Peyer's patch (tissue), 4 donors: ENCODE measurements around the gene ABLIM1. TPM values are rescaled to one million over a fixed set of nuclear protein-coding genes. Genes with fewer than 3 reads are reported as not detected.

Experiments
- DNase-seq, 3 donors: peaks; one replicate each; pipeline ENCODE4 v3.0.0-alpha.2; 2017 to 2019
- H3K27ac ChIP-seq, 4 donors: fragments of 200-600 bp; sonication (generic); one replicate each; pipeline ENCODE4 v1.5.1; 2016 to 2019
- H3K27me3 ChIP-seq, 2 donors: fragments of 200-600 bp; sonication (generic); one replicate each; pipeline ENCODE4 v1.5.1; 2019
- H3K36me3 ChIP-seq, 3 donors: fragments of 200-600 bp; sonication (generic); one replicate each; pipeline ENCODE4 v1.5.1; 2016 to 2019
- H3K4me1 ChIP-seq, 4 donors: fragments of 200-600 bp; sonication (generic); one replicate each; pipeline ENCODE4 v1.5.1; 2016 to 2019
- H3K4me3 ChIP-seq, 4 donors: fragments of 200-600 bp; sonication (generic); 1 replicate in 3 of 4; 2 replicates in 1 of 4; pipeline ENCODE4 v1.5.1; 2016 to 2019; ENCODE audit warnings: mild to moderate bottlenecking in 1 of 4
- H3K9me3 ChIP-seq, 4 donors: fragments of 200-600 bp; sonication (generic); one replicate each; pipeline ENCODE4 v1.5.1; 2016 to 2019; ENCODE audit warnings: mild to moderate bottlenecking in 1 of 4
- CTCF ChIP-seq, 6 experiments: fragments of 450-650 bp in 4 of 6; fragments of 200-600 bp in 2 of 6; sonication (generic) in 1 of 6; IDR thresholded peaks; one replicate each; pipeline ENCODE4 v1.5.1; 2017 to 2019; ENCODE audit warnings: antibody characterized with exemption in 6 of 6, mild to moderate bottlenecking in 3 of 6, moderate library complexity in 1 of 6
- POLR2A ChIP-seq, 2 donors: fragments of 450-650 bp; IDR thresholded peaks; one replicate each; pipeline ENCODE4 v1.5.1; 2017; ENCODE audit warnings: antibody characterized with exemption in 2 of 2, mild to moderate bottlenecking in 2 of 2, moderate library complexity in 2 of 2
- total RNA-seq, 4 donors: library from RNA; depleted of rRNA; stranded (reverse); fragments of >200 nt; gene quantifications; one replicate each; pipeline ENCODE4 v1.1.0, GENCODE V29; 2016

The ABLIM1 gene
- total RNA-seq, 4 donors from 2014 or later = 91.6 to 145 (median 121) TPM

DNA sequence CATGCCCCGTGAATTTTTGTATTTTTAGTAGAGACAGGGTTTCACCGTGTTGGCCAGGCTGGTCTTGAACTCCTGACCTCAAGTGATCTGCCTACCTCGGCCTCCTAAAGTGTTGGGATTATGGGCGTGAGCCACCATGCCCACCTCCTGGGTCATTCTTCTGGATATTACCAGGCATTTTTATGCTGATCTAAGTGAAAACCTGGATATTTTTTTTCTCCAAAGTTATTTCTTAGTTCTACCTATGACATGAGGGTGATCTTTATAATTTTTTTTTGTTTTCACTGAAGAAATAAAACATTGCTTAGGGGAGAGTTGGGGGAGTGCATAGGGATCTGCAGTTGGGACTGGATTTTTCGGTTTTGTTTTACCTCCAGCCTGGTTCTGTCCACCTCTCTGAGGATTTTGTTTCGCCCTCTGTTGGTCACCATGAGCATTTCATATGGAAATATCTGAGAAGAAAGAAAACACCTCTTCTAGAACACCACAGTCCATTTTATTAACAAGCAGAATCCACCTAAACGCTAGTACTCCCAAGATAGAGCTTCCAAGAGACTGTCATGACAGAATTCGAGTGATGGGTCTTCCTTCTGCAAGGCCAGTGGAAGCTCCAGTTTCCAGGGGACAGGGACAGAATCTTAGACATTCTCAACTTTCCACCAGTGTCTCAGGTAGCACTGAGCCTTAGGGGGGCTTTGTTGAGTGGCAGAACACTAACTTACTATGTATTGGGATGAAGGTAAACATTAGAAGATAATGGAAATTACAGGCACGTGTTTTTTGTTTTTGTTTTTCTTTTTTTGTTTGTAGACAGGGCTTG is 220.4 kb downstream of the ABLIM1 start:
- peaks cover 0 to 69% (median 0%) of the 10 kb centered on the region in 3 donors for H3K36me3 ChIP-seq
- H3K27ac ChIP-seq = no peak overlapping the region
- H3K9me3 ChIP-seq = no peaks in the 10 kb centered on the region
- no peak for DNase-seq
- H3K27me3 ChIP-seq = no peaks in the 10 kb centered on the region
- TF ChIP-seq CTCF (IDR thresholded peaks at IDR 0.05) = peak in 4 of 6 experiments; percentile 4 to 53 (median 42)
- TF ChIP-seq POLR2A (IDR thresholded peaks at IDR 0.05) = no peak
- no peaks in the 10 kb centered on the region for H3K4me1 ChIP-seq
- H3K4me3 ChIP-seq = no peak overlapping the region

DNA sequence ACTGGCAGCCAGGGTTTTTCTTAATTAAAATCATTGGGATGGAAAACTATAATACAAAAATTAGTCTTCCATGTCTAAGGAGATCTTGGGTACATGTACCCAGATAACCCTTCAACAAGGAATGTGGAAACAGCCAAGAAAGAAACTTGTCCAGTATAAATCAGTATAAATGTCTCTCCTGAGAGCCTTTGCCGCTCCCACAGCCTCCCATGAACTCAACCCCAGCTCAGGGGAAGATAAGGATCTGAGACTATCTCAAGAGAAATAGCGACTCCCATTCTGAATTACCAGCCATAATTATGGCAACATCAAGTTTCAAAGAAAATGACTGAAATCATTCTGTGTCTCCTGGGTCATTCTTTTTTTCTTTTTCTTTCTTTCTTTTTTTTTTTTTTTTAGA is 221.1 kb downstream of the ABLIM1 start:
- no peaks in the 10 kb centered on the region for H3K4me1 ChIP-seq
- DNase-seq = no peak
- no peak overlapping the region for H3K4me3 ChIP-seq
- no peak overlapping the region for H3K27ac ChIP-seq
- H3K36me3 ChIP-seq = peaks cover 0 to 62% (median 0%) of the 10 kb centered on the region in 3 donors
- TF ChIP-seq CTCF (IDR thresholded peaks at IDR 0.05) = no peak
- TF ChIP-seq POLR2A (IDR thresholded peaks at IDR 0.05) = no peak
- no peaks in the 10 kb centered on the region for H3K27me3 ChIP-seq
- H3K9me3 ChIP-seq = no peaks in the 10 kb centered on the region

DNA sequence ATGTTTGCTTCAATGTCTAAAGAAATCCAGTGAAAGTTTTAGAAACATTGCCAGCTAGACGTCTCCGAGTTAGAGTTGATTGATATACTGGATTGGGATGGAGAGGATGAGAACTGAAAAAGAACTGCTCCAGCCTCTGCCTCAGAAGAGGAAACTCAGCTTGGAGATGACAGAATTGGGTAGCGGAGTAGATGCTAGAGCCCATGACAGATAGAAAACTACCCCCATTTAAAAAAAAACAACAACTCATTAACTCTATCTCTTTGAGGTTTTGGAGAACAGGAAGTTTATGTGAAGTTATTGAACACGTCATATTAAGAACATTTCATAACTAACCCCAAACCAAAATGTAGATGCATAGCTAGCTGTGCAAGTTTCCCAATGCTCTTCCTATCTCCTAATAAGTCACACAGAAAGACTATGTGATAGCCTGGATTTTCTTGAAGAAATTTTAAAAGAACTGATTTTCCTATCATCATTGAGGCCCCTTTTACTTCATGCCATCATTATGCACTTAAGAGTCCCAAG is 225.4 kb downstream of the ABLIM1 start:
- Histone ChIP-seq H3K27ac (no peak overlapping the region), H3K4me3 (no peak overlapping the region), H3K9me3 (no peaks in the 10 kb centered on the region), H3K27me3 (no peaks in the 10 kb centered on the region), H3K36me3 (peaks cover 0 to 24% (median 0%) of the 10 kb centered on the region in 3 donors), H3K4me1 (no peaks in the 10 kb centered on the region)
- DNase-seq = no peak
- TF ChIP-seq POLR2A (IDR thresholded peaks at IDR 0.05) (no peak), CTCF (IDR thresholded peaks at IDR 0.05) (no peak)

DNA sequence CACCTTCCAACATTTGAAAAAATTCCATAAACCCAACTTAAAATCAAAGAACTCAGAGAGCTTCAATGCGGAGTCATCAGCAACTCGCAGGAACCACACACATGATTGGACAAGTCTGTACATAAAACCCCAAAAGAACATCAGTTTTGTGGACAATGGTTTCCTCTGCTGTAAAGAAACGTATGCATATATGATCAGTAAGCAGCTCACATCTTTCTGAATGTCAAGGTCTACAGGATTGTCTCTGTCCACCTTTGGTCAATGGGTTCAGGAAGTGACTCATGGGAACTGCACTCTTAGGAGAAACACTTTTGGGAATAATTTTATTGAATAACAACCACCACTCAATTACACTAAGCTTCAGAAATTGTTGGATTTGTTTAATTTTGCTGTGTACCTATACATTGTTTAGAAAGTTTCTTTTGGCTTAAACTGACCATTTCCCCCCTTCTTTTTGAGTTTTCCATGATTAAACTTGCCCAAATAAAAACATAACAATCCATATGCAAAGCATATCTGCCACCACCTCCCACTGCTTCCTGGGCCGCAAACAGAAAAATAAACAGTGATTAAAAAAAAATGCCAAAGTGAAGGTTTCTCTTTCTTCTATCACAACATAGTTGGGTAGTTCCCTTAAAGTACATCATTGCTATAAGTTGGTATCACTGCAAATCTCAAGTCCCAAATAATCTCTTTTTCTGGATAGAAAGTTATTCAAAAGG is 226.5 kb downstream of the ABLIM1 start:
- DNase-seq = no peak
- TF ChIP-seq CTCF (IDR thresholded peaks at IDR 0.05) = no peak
- no peak for TF ChIP-seq POLR2A (IDR thresholded peaks at IDR 0.05)
- H3K36me3 ChIP-seq = peaks cover 0 to 20% (median 0%) of the 10 kb centered on the region in 3 donors
- no peaks in the 10 kb centered on the region for H3K4me1 ChIP-seq
- H3K27me3 ChIP-seq = no peaks in the 10 kb centered on the region
- no peak overlapping the region for H3K27ac ChIP-seq
- no peaks in the 10 kb centered on the region for H3K9me3 ChIP-seq
- H3K4me3 ChIP-seq = no peak overlapping the region

- Histone ChIP-seq H3K4me3 (no peak overlapping the region), H3K9me3 (no peaks in the 10 kb centered on the region), H3K27ac (no peak overlapping the region), H3K27me3 (no peaks in the 10 kb centered on the region), H3K36me3 (peaks cover 0 to 13% (median 0%) of the 10 kb centered on the region in 3 donors), H3K4me1 (no peaks in the 10 kb centered on the region)
- no peak for DNase-seq
- TF ChIP-seq CTCF (IDR thresholded peaks at IDR 0.05) = no peak
- no peak for TF ChIP-seq POLR2A (IDR thresholded peaks at IDR 0.05)
Measured at GRCh38 chr10:114430688-114431413, 227.2 kb downstream of the ABLIM1 start.
